GM23338 (cell line): ENCODE measurements around the gene CHRNA4.

Experiments used
- CREB1 ChIP-seq: fragments of 250-450 bp; sonication (Bioruptor Pico); IDR thresholded peaks from 2 replicates; pipeline ENCODE4 v1.5.0; 2020; ENCODE audit warnings: low read depth, mild to moderate bottlenecking, moderate library complexity
- EZH2 ChIP-seq: fragments of 200-600 bp; sonication (generic); IDR thresholded peaks from one replicate; pipeline ENCODE4 v1.8.0; 2017; ENCODE audit warnings: antibody characterized with exemption, mild to moderate bottlenecking, low read depth; ENCODE audit not compliant: unreplicated experiment
- EZH2phosphoT487 ChIP-seq: fragments of 200-600 bp; sonication (generic); IDR thresholded peaks from one replicate; pipeline ENCODE4 v1.8.1; 2018; ENCODE audit warnings: antibody characterized with exemption; ENCODE audit not compliant: unreplicated experiment
- JUNB ChIP-seq: IDR thresholded peaks from one replicate; pipeline ENCODE4 v1.6.1; 2016; ENCODE audit warnings: antibody characterized with exemption; ENCODE audit not compliant: unreplicated experiment
- NANOG ChIP-seq: IDR thresholded peaks from 2 replicates; pipeline ENCODE4 v1.6.1; 2016; ENCODE audit warnings: antibody characterized with exemption, borderline replicate concordance
- POLR2AphosphoS5 ChIP-seq: IDR thresholded peaks from 2 replicates; pipeline ENCODE4 v1.6.1; 2016; ENCODE audit warnings: antibody characterized with exemption, low read depth
- STAT1 ChIP-seq: IDR thresholded peaks from one replicate; pipeline ENCODE4 v1.6.1; 2016; ENCODE audit warnings: antibody characterized with exemption; ENCODE audit not compliant: unreplicated experiment
- ZNF114 ChIP-seq: fragments of 250-450 bp; sonication (Bioruptor Pico); IDR thresholded peaks from 2 replicates; pipeline ENCODE4 v1.5.0; 2020; ENCODE audit warnings: mild to moderate bottlenecking, moderate library complexity
- ZNF331 ChIP-seq: fragments of 250-450 bp; sonication (Bioruptor Pico); IDR thresholded peaks from 2 replicates; pipeline ENCODE4 v1.5.0; 2020; ENCODE audit warnings: low read depth, mild to moderate bottlenecking, moderate library complexity
- TF ChIP-seq, protein P1 (sequence below), 2 experiments: fragments of 200-600 bp in 1 of 2; sonication (generic) in 1 of 2; conservative IDR thresholded peaks; 2 replicates each; pipeline versions ENCODE4 v1.5.1 to v1.6.1; 2016 to 2017; ENCODE audit warnings: antibody characterized with exemption in 2 of 2, low read depth in 2 of 2, mild to moderate bottlenecking in 2 of 2, moderate library complexity in 1 of 2
- TF ChIP-seq, protein P2 (sequence below): IDR thresholded peaks from one replicate; pipeline ENCODE4 v1.6.1; 2018; ENCODE audit warnings: antibody characterized with exemption; ENCODE audit not compliant: unreplicated experiment
- TF ChIP-seq, protein P3 (sequence below): IDR thresholded peaks from 2 replicates; pipeline ENCODE4 v1.6.1; 2016; ENCODE audit warnings: antibody characterized with exemption
- TF ChIP-seq, protein P4 (sequence below): fragments of 250-450 bp; sonication (Bioruptor Pico); IDR thresholded peaks from 2 replicates; pipeline ENCODE4 v1.5.0; 2020; ENCODE audit warnings: mild to moderate bottlenecking, moderate library complexity

DNA sequence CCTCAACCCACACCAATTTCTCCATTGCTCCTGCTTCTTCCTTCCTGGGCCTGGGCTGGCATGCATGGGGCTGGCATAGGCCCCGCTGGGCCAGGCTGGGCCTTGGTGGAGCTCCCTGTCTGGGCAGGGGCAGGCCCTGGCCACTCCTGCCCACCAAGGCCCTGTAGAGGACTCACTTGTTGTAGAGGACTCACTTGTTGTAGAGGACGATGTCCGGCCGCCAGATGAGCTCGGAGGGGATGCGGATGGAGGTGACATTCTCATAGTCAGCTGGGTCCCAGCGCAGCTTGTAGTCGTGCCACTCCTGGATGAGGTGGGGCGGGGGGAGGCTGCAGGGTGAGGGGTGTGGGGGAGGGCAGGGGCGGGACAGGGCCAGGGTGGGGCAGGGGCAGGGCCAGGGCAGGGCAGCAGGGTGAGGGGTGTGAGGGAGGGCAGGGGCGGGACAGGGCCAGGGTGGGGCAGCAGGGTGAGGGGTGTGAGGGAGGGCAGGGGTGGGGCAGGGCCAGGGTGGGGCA, 5.3 kb downstream of the CHRNA4 start:
- TF ChIP-seq, protein P1, sequence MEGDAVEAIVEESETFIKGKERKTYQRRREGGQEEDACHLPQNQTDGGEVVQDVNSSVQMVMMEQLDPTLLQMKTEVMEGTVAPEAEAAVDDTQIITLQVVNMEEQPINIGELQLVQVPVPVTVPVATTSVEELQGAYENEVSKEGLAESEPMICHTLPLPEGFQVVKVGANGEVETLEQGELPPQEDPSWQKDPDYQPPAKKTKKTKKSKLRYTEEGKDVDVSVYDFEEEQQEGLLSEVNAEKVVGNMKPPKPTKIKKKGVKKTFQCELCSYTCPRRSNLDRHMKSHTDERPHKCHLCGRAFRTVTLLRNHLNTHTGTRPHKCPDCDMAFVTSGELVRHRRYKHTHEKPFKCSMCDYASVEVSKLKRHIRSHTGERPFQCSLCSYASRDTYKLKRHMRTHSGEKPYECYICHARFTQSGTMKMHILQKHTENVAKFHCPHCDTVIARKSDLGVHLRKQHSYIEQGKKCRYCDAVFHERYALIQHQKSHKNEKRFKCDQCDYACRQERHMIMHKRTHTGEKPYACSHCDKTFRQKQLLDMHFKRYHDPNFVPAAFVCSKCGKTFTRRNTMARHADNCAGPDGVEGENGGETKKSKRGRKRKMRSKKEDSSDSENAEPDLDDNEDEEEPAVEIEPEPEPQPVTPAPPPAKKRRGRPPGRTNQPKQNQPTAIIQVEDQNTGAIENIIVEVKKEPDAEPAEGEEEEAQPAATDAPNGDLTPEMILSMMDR (conservative IDR thresholded peaks at IDR 0.05; ENCODE audit: low read depth in 2 of 2) = no peak
- TF ChIP-seq, protein P2, sequence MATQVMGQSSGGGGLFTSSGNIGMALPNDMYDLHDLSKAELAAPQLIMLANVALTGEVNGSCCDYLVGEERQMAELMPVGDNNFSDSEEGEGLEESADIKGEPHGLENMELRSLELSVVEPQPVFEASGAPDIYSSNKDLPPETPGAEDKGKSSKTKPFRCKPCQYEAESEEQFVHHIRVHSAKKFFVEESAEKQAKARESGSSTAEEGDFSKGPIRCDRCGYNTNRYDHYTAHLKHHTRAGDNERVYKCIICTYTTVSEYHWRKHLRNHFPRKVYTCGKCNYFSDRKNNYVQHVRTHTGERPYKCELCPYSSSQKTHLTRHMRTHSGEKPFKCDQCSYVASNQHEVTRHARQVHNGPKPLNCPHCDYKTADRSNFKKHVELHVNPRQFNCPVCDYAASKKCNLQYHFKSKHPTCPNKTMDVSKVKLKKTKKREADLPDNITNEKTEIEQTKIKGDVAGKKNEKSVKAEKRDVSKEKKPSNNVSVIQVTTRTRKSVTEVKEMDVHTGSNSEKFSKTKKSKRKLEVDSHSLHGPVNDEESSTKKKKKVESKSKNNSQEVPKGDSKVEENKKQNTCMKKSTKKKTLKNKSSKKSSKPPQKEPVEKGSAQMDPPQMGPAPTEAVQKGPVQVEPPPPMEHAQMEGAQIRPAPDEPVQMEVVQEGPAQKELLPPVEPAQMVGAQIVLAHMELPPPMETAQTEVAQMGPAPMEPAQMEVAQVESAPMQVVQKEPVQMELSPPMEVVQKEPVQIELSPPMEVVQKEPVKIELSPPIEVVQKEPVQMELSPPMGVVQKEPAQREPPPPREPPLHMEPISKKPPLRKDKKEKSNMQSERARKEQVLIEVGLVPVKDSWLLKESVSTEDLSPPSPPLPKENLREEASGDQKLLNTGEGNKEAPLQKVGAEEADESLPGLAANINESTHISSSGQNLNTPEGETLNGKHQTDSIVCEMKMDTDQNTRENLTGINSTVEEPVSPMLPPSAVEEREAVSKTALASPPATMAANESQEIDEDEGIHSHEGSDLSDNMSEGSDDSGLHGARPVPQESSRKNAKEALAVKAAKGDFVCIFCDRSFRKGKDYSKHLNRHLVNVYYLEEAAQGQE = no peak
- TF ChIP-seq CREB1 (CRISPR knock-in tag) (no peak), EZH2phosphoT487 (no peak), EZH2 (no peak), POLR2AphosphoS5 (no peak), JUNB (no peak), NANOG (no peak), ZNF114 (CRISPR knock-in tag) (no peak), ZNF331 (CRISPR knock-in tag) (no peak), STAT1 (no peak)
- TF ChIP-seq, protein P3, sequence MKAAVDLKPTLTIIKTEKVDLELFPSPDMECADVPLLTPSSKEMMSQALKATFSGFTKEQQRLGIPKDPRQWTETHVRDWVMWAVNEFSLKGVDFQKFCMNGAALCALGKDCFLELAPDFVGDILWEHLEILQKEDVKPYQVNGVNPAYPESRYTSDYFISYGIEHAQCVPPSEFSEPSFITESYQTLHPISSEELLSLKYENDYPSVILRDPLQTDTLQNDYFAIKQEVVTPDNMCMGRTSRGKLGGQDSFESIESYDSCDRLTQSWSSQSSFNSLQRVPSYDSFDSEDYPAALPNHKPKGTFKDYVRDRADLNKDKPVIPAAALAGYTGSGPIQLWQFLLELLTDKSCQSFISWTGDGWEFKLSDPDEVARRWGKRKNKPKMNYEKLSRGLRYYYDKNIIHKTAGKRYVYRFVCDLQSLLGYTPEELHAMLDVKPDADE = no peak
- TF ChIP-seq, protein P4, sequence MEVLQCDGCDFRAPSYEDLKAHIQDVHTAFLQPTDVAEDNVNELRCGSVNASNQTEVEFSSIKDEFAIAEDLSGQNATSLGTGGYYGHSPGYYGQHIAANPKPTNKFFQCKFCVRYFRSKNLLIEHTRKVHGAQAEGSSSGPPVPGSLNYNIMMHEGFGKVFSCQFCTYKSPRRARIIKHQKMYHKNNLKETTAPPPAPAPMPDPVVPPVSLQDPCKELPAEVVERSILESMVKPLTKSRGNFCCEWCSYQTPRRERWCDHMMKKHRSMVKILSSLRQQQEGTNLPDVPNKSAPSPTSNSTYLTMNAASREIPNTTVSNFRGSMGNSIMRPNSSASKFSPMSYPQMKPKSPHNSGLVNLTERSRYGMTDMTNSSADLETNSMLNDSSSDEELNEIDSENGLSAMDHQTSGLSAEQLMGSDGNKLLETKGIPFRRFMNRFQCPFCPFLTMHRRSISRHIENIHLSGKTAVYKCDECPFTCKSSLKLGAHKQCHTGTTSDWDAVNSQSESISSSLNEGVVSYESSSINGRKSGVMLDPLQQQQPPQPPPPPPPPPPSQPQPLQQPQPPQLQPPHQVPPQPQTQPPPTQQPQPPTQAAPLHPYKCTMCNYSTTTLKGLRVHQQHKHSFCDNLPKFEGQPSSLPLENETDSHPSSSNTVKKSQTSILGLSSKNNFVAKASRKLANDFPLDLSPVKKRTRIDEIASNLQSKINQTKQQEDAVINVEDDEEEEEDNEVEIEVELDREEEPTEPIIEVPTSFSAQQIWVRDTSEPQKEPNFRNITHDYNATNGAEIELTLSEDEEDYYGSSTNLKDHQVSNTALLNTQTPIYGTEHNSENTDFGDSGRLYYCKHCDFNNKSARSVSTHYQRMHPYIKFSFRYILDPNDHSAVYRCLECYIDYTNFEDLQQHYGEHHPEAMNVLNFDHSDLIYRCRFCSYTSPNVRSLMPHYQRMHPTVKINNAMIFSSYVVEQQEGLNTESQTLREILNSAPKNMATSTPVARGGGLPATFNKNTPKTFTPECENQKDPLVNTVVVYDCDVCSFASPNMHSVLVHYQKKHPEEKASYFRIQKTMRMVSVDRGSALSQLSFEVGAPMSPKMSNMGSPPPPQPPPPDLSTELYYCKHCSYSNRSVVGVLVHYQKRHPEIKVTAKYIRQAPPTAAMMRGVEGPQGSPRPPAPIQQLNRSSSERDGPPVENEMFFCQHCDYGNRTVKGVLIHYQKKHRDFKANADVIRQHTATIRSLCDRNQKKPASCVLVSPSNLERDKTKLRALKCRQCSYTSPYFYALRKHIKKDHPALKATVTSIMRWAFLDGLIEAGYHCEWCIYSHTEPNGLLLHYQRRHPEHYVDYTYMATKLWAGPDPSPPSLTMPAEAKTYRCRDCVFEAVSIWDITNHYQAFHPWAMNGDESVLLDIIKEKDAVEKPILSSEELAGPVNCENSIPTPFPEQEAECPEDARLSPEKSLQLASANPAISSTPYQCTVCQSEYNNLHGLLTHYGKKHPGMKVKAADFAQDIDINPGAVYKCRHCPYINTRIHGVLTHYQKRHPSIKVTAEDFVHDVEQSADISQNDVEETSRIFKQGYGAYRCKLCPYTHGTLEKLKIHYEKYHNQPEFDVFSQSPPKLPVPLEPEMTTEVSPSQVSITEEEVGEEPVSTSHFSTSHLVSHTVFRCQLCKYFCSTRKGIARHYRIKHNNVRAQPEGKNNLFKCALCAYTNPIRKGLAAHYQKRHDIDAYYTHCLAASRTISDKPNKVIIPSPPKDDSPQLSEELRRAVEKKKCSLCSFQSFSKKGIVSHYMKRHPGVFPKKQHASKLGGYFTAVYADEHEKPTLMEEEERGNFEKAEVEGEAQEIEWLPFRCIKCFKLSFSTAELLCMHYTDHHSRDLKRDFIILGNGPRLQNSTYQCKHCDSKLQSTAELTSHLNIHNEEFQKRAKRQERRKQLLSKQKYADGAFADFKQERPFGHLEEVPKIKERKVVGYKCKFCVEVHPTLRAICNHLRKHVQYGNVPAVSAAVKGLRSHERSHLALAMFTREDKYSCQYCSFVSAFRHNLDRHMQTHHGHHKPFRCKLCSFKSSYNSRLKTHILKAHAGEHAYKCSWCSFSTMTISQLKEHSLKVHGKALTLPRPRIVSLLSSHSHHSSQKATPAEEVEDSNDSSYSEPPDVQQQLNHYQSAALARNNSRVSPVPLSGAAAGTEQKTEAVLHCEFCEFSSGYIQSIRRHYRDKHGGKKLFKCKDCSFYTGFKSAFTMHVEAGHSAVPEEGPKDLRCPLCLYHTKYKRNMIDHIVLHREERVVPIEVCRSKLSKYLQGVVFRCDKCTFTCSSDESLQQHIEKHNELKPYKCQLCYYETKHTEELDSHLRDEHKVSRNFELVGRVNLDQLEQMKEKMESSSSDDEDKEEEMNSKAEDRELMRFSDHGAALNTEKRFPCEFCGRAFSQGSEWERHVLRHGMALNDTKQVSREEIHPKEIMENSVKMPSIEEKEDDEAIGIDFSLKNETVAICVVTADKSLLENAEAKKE (CRISPR knock-in tag) = no peak
